ENCODE results near the gene HIBCH.

GRCh38 chr2:190350371-190350770, 30.7 kb upstream of the HIBCH start:
- TF ChIP-seq CTCF (IDR thresholded peaks at IDR 0.05) (no peak), TCF7L2 (IDR thresholded peaks at IDR 0.05; ENCODE audit: low read depth, low read length) (no peak), POLR2AphosphoS5 (IDR thresholded peaks at IDR 0.05; ENCODE audit: low read depth, low read length) (no peak)
